ENCODE data around the gene HEXB.
"Not testable (repeated sequence)": the region's sequence is repeated elsewhere in the genome, so short reads cannot be mapped to it uniquely, and the experiment has no call there.

HEXB gene

GRCh38 chr5:74672215-74672877 is 12.7 kb upstream of the HEXB start:
- H3K9ac ChIP-seq, result no peak overlapping the region
- H3K4me3 ChIP-seq, result no peak overlapping the region
- H3K4me1 ChIP-seq, result peaks cover 7% of the 10 kb centered on the region
- no peak overlapping the region for H3K4me2 ChIP-seq
- H4K20me1 ChIP-seq, result no peaks in the 10 kb centered on the region
- H3K27me3 ChIP-seq, result no peaks in the 10 kb centered on the region
- no peak for TF ChIP-seq Cebpa-rat (IDR thresholded peaks at IDR 0.05)
- H3K9me3 ChIP-seq, result peaks cover 15% of the 10 kb centered on the region
- H3K27ac ChIP-seq, result no peak overlapping the region
- H3K36me3 ChIP-seq, result no peaks in the 10 kb centered on the region

- Histone ChIP-seq H3K4me2 (peak overlapping the region; percentile 29; the same call in 1 of the 2 replicates), H3K36me3 (no peaks in the 10 kb centered on the region), H4K20me1 (no peaks in the 10 kb centered on the region), H3K9ac (peak overlapping the region; percentile 25; the same call in 1 of the 2 replicates), H3K9me3 (peaks cover 15% of the 10 kb centered on the region), H3K27me3 (no peaks in the 10 kb centered on the region), H3K27ac (no peak overlapping the region), H3K4me1 (peaks cover 7% of the 10 kb centered on the region), H3K4me3 (no peak overlapping the region)
- no peak for TF ChIP-seq Cebpa-rat (IDR thresholded peaks at IDR 0.05)
Measured at GRCh38 chr5:74673011-74673790, 11.8 kb upstream of the HEXB start.

GRCh38 chr5:74676466-74676865 is 8.6 kb upstream of the HEXB start:
- not testable (repeated sequence) for H3K4me3 ChIP-seq, H3K9me3 ChIP-seq, H3K27ac ChIP-seq, H3K36me3 ChIP-seq, H3K27me3 ChIP-seq, H4K20me1 ChIP-seq, H3K4me2 ChIP-seq, H3K9ac ChIP-seq
- peaks cover 29% of the 10 kb centered on the region for H3K4me1 ChIP-seq

- H3K9ac ChIP-seq, H3K9me3 ChIP-seq, H3K36me3 ChIP-seq, H3K27me3 ChIP-seq, H3K4me3 ChIP-seq, H3K4me2 ChIP-seq, H3K27ac ChIP-seq, H4K20me1 ChIP-seq: not testable (repeated sequence)
- peaks cover 39% of the 10 kb centered on the region for H3K4me1 ChIP-seq
Measured at GRCh38 chr5:74678123-74678522, 6.9 kb upstream of the HEXB start.

GRCh38 chr5:74679300-74679699 is 5.7 kb upstream of the HEXB start:
- H3K4me2 ChIP-seq, H3K36me3 ChIP-seq: not testable (repeated sequence)

GRCh38 chr5:74679966-74680365 is 5.1 kb upstream of the HEXB start:
- Histone ChIP-seq H3K4me3 (no peak overlapping the region), H4K20me1 (no peaks in the 10 kb centered on the region), H3K27me3 (no peaks in the 10 kb centered on the region), H3K4me1 (peaks cover 51% of the 10 kb centered on the region), H3K27ac (no peak overlapping the region), H3K4me2 (peak overlapping the region; percentile 74; the same call in 1 of the 2 replicates), H3K9me3 (no peaks in the 10 kb centered on the region), H3K9ac (no peak overlapping the region), H3K36me3 (no peaks in the 10 kb centered on the region)
- TF ChIP-seq Cebpa-rat (IDR thresholded peaks at IDR 0.05), result no peak

More at GRCh38 chr5:74679300-74679699, 5.7 kb upstream of the HEXB start:
- H3K9ac ChIP-seq, H3K27me3 ChIP-seq, H3K4me3 ChIP-seq, H3K9me3 ChIP-seq, H4K20me1 ChIP-seq, H3K27ac ChIP-seq: not testable (repeated sequence)
- H3K4me1 ChIP-seq, result peaks cover 45% of the 10 kb centered on the region

GRCh38 chr5:74685979-74686631 is 1.1 kb downstream of the HEXB start:
- Histone ChIP-seq H3K4me3 (peak overlapping the region; percentile 94), H3K36me3 (peaks cover 24% of the 10 kb centered on the region), H3K9ac (peak overlapping the region; percentile 89), H3K4me2 (peak overlapping the region; percentile 96), H3K4me1 (peaks cover 52% of the 10 kb centered on the region), H3K9me3 (no peaks in the 10 kb centered on the region), H3K27me3 (no peaks in the 10 kb centered on the region), H3K27ac (peak overlapping the region; percentile 90), H4K20me1 (peaks cover 15% of the 10 kb centered on the region)
- no peak for TF ChIP-seq Cebpa-rat (IDR thresholded peaks at IDR 0.05)

- H3K27ac ChIP-seq, result no peak overlapping the region
- H3K27me3 ChIP-seq, result no peaks in the 10 kb centered on the region
- H3K4me1 ChIP-seq, result peaks cover 46% of the 10 kb centered on the region
- H3K4me3 ChIP-seq, result no peak overlapping the region
- H4K20me1 ChIP-seq, result peaks cover 15% of the 10 kb centered on the region
- no peaks in the 10 kb centered on the region for H3K9me3 ChIP-seq
- no peak overlapping the region for H3K9ac ChIP-seq
- TF ChIP-seq Cebpa-rat (IDR thresholded peaks at IDR 0.05), result no peak
- peaks cover 35% of the 10 kb centered on the region for H3K36me3 ChIP-seq
- H3K4me2 ChIP-seq, result peak overlapping the region; percentile 96
Measured at GRCh38 chr5:74686962-74687751, 2.1 kb downstream of the HEXB start.

- Histone ChIP-seq H4K20me1 (no peaks in the 10 kb centered on the region), H3K27ac (no peak overlapping the region), H3K27me3 (no peaks in the 10 kb centered on the region), H3K36me3 (peaks cover 80% of the 10 kb centered on the region), H3K4me3 (no peak overlapping the region), H3K4me2 (no peak overlapping the region), H3K9me3 (no peaks in the 10 kb centered on the region), H3K4me1 (no peaks in the 10 kb centered on the region), H3K9ac (no peak overlapping the region)
- TF ChIP-seq Cebpa-rat (IDR thresholded peaks at IDR 0.05), result no peak
Measured at GRCh38 chr5:74693191-74693590, 8.2 kb downstream of the HEXB start.
